ENCODE data around the gene TSR3. TPM values are rescaled to one million over a fixed set of nuclear protein-coding genes. Genes with fewer than 3 reads are reported as not detected.

The TSR3 gene
- total RNA-seq, 1 donor from 2014 or later: 123 TPM

GRCh38 chr16:1350691-1351090, 987 bp downstream of the TSR3 start:
- no peak for TF ChIP-seq CTCF (conservative IDR thresholded peaks at IDR 0.05; ENCODE audit: low read depth, low read length)
- H3K4me3 ChIP-seq (ENCODE audit: low read depth, low read length): peak overlapping the region; percentile 87

DNA sequence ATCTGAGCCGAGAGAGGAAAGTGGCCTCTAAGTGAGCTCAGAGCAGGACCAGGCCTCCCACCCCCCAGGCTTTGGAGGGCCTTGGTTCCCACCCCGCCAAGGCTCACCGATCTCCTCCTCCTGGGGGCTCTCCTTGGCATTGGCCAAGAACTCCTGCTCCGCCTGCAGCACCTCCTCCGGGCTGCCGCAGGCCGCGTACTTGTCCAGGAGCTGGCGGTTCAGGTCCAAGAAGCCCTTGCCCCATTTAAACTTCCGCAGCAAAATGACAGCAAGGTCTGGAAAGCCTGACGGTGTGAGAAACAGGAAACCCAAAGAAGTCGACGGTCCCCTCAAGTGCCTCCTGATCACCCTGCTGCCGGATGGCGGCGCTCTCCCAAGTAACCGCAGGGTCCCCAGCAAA, 1.7 kb downstream of the TSR3 start:
- TF ChIP-seq CTCF (conservative IDR thresholded peaks at IDR 0.05; ENCODE audit: low read depth, low read length): no peak
- DNase-seq (ENCODE audit: low read depth): no peak
- H3K4me3 ChIP-seq (ENCODE audit: low read depth, low read length): no peak overlapping the region

More at GRCh38 chr16:1350691-1351090, 987 bp downstream of the TSR3 start:
- DNase-seq (ENCODE audit: low read depth): no peak

DNA sequence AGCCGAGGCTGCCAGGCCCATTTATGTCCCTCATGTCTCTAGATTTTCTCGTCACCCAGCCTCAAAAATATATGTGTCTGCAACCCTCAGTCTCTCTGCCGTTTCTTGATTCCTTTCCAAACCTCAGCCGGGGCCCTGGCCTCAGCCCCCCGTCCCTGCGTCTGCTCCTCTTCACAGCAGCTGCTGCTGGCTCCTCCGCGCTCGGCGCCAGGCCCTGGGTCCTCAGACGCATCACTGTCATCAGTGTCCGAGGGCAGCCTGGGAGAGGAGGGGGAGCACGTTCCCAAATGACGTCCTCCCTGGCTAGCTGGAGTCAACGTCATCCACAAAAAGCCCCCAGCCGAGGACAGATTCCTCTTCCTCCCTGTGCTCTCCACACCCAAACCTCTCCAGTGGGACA, 2.3 kb downstream of the TSR3 start:
- TF ChIP-seq CTCF (conservative IDR thresholded peaks at IDR 0.05; ENCODE audit: low read depth, low read length): no peak
- DNase-seq (ENCODE audit: low read depth): no peak
- no peak overlapping the region for H3K4me3 ChIP-seq (ENCODE audit: low read depth, low read length)

GRCh38 chr16:1348926-1349325, 2.8 kb downstream of the TSR3 start:
- no peak overlapping the region for H3K4me3 ChIP-seq (ENCODE audit: low read depth, low read length)
- DNase-seq (ENCODE audit: low read depth): no peak
- no peak for TF ChIP-seq CTCF (conservative IDR thresholded peaks at IDR 0.05; ENCODE audit: low read depth, low read length)

DNA sequence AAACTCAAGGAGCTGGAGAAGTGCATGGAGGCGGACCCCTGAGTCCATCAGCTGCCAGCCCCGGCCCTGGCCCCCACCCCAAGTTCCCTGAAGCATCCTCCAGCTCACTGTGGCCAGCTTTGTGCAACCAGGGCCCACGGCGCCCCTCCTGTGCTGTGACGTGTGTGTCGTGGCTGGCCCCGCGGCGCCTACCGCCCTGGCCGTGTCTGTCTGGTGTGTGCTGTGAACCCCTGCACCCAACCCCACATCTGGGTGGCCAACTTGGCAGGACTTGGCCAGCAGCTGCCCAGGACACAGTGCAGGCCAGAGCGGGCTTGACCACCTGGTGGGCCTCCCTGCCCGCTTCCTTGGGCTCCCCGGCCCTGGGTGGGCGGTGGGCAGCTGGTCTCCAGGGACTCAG, 3.2 kb downstream of the TSR3 start:
- no peak for DNase-seq (ENCODE audit: low read depth)

GRCh38 chr16:1347962-1348361, 3.7 kb downstream of the TSR3 start:
- no peak overlapping the region for H3K4me3 ChIP-seq (ENCODE audit: low read depth, low read length)
- DNase-seq (ENCODE audit: low read depth): no peak
- no peak for TF ChIP-seq CTCF (conservative IDR thresholded peaks at IDR 0.05; ENCODE audit: low read depth, low read length)

More for the DNA sequence above, 3.2 kb downstream of the TSR3 start:
- H3K4me3 ChIP-seq (ENCODE audit: low read depth, low read length): no peak overlapping the region
- TF ChIP-seq CTCF (conservative IDR thresholded peaks at IDR 0.05; ENCODE audit: low read depth, low read length): no peak

DNA sequence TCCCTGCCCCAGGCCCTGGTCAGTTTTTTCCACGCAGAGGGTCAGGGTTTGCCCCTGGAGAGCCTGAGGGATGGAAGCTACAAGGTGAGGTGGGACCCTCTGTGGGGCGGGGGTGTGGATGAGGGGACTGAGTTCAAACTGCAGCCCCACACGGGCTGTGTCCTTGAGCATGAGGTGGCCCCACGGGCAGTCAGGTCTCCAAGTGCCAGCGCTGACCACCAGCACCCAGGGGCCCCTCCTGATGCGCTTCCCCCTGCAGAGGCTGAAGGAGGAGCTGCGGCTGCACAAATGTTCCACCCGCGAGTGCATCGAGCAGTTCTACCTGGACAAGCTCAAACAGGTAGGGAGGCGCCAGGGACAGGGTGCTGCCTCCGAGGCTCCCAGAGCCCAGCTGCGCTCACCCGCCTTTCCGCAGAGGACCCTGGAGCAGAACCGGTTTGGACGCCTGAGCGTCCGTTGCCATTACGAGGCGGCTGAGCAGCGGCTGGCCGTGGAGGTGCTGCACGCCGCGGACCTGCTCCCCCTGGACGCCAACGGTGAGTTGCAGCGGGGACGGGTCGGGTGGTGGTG, 4.3 kb downstream of the TSR3 start:
- no peak overlapping the region for H3K4me3 ChIP-seq (ENCODE audit: low read depth, low read length)
- no peak for TF ChIP-seq CTCF (conservative IDR thresholded peaks at IDR 0.05; ENCODE audit: low read depth, low read length)
- DNase-seq (ENCODE audit: low read depth): no peak

Measured in epithelial cell of proximal tubule (primary cell).